Epithelial cell of proximal tubule (primary cell): Measurements from ENCODE around the gene APP. TPM values are rescaled to one million over a fixed set of nuclear protein-coding genes. Genes with fewer than 3 reads are reported as not detected.
"Not testable (repeated sequence)": the region's sequence is repeated elsewhere in the genome, so short reads cannot be mapped to it uniquely, and the experiment has no call there.

Source experiments
- DNase-seq: peaks from one replicate; pipeline ENCODE4 v3.0.0-alpha.2; 2011; ENCODE audit warnings: low read depth
- H3K4me3 ChIP-seq: 2 replicates; pipeline ENCODE4 v1.5.1; 2011; ENCODE audit warnings: low read depth, mild to moderate bottlenecking, low read length
- total RNA-seq: library from RNA; depleted of rRNA; stranded (reverse); fragments of >200 nt; gene quantifications from 2 replicates; pipeline ENCODE4 v1.2.3, GENCODE V29; 2015
- TF ChIP-seq, protein P1 (sequence below): conservative IDR thresholded peaks from 2 replicates; pipeline ENCODE4 v1.5.1; 2012; ENCODE audit warnings: low read depth, mild to moderate bottlenecking, low read length

Gene APP
- total RNA-seq, 1 donor from 2014 or later = 510 TPM

DNA sequence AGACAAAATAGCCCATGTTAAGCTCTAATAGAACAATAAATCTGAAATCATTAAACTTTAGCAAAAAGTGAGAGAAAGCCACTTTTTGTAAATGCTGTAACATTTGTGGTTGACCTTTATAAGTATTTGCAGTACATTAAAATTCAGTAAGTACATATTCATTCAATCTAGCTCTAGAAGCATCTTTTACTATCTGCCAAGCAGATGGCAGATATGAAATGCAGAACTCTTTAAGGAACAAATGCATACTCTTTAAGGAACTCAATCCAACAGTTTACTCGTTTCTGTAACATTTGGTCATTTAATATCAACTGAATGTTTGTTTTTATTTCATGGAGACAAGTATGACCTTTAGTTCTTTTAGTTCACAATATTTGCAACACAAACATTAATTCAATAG, 150.1 kb downstream of the APP start:
- no peak overlapping the region for H3K4me3 ChIP-seq
- TF ChIP-seq, protein P1, sequence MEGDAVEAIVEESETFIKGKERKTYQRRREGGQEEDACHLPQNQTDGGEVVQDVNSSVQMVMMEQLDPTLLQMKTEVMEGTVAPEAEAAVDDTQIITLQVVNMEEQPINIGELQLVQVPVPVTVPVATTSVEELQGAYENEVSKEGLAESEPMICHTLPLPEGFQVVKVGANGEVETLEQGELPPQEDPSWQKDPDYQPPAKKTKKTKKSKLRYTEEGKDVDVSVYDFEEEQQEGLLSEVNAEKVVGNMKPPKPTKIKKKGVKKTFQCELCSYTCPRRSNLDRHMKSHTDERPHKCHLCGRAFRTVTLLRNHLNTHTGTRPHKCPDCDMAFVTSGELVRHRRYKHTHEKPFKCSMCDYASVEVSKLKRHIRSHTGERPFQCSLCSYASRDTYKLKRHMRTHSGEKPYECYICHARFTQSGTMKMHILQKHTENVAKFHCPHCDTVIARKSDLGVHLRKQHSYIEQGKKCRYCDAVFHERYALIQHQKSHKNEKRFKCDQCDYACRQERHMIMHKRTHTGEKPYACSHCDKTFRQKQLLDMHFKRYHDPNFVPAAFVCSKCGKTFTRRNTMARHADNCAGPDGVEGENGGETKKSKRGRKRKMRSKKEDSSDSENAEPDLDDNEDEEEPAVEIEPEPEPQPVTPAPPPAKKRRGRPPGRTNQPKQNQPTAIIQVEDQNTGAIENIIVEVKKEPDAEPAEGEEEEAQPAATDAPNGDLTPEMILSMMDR = no peak
- no peak for DNase-seq

DNA sequence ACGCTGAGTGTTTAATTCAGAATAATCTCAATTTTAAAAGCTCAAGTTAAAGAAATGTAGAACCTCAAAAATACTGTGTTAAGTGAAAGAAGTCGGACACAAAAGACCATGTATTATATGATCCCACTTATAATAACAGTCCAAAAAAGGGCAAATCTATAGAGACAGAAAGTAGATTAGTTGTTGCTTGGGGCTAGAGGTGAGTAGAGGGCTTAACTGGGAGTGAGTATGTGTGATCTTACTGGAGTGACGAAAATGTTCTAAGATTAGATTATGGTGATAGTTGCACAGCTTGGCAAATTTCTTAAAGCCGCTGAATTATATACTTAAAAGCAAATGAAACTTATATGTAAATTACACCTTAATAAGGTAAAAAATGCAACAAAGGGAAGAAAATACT, 150.5 kb downstream of the APP start:
- no peak overlapping the region for H3K4me3 ChIP-seq
- DNase-seq = no peak
- TF ChIP-seq, protein P1 = no peak

DNA sequence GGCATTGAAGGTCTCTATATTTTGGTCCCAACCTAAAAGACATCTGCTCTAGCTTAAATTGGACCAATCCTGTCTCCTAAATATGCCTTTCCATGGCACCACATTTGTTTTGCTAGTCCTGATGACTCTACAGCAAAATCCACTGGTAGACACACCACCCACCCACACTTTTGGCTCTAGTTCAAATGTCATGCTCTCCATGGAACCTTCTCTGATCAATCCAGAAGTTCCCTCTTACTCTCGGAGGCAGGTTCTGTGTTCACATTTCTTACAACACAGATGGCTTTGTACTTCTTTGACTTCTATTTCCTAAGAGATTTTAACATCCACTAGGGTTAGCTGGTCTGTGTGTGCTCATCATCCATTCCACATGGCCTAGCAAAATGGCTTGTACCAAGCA, 151.3 kb downstream of the APP start:
- no peak overlapping the region for H3K4me3 ChIP-seq
- DNase-seq = no peak
- TF ChIP-seq, protein P1 = no peak

DNA sequence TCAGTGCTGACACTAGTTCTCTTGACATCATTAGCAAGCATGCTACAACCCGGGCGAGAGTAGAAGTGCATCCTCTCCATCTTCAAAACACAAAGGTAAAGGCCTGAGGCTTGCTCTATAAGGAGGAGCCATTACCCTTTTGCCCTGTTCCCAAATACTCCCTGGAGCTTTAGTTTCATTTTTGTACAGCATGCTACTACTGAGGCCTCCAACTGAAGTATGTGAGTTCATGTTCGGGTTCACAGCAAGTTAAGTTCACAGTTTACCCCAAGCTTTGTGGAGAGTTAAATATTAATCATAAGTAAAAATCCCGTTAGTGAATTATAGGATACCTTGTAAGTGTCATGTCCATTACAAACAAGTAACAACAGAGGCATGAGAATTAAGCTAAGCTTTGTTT, 156.6 kb downstream of the APP start:
- no peak for DNase-seq
- H3K4me3 ChIP-seq = no peak overlapping the region
- TF ChIP-seq, protein P1 = no peak

DNA sequence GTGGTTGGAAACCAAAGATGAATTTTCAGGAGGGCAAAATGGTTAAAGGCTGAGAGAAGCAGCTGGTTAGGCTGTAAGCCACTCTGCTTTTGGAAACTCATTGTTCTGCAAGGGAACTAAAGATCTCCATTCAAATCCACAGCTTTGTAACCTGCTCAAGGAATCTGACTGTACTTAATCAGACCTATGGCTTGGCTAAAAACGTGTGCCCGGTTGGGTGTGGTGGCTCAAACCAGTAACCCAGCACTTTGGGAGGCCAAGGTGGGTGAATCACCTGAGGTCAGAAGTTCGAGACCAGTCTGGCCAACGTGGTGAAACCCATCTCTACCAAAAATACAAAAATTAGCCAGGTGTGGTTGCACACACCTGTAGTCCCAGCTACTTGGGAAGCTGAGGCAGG, 158.1 kb downstream of the APP start:
- H3K4me3 ChIP-seq, DNase-seq: not testable (repeated sequence)

DNA sequence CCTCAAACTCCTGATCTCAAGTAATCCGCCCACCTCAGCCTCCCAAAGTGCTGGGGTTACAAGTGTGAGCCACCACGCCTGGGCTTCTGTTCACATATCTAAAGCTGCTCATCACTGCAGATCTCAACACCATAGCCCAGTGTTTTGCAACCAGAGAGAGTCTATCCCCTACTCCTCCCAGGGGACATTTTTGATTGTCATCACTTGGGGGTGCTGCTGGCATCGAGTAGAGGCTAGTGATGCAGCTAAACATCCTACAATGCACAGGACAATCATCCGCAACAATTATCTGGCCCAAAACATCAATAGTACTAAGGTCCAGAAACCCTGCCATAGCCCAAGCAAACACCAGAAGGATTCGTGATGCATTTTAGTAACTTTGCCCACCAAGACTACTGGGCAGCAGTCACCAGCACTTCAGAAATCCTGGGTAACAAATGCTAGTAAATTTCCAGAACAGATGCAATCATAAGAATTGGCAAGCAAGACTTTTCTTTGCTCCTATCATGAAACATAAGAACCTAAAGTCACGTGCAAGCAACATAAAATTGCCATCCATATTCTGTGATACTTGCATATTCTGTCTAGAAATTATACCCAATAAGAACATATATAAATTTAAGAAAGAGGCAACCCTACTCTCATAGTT, 159.2 kb downstream of the APP start:
- TF ChIP-seq, protein P1 = no peak
- no peak overlapping the region for H3K4me3 ChIP-seq
- no peak for DNase-seq

DNA sequence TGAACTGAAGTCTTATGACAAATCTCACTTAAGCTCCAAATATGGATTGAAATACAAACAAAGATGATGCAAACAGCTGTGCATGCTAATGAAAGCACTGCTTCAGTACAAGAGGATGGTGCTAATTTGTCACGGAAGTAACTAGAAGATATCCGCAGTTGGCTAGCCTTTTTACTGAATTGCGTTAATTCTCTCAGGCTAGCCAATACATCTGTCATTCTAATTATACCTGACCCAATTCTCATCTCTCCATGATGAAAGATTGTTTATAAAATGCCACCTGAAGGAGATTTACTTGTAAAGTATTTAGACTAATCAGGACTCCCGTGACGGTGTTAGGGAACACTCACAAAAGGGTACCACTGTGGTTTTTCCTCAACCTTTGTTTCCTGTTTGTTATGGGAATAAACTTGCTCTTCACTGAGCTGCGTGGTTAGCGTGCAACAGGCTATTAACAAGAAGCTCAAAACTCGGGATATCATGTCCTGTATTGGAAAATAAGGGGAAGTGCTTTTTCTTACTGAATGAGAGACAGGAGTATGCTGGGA, 162.5 kb downstream of the APP start:
- TF ChIP-seq, protein P1 = no peak
- H3K4me3 ChIP-seq = no peak overlapping the region
- no peak for DNase-seq
